ENCODE measurements around the gene CEMIP.
"Not testable (repeated sequence)": the region's sequence is repeated elsewhere in the genome, so short reads cannot be mapped to it uniquely, and the experiment has no call there.

CEMIP gene

GRCh38 chr15:80758130-80758745, 20.9 kb upstream of the CEMIP start:
- DNase-seq = no peak

GRCh38 chr15:80760960-80761359, 18.2 kb upstream of the CEMIP start:
- DNase-seq = no peak

- DNase-seq = no peak
These were observed 17.4 kb upstream of the CEMIP start for GRCh38 chr15:80761754-80762153.

- DNase-seq = not testable (repeated sequence)
These were observed 15.9 kb upstream of the CEMIP start for GRCh38 chr15:80763235-80763634.

GRCh38 chr15:80764535-80764934, 14.6 kb upstream of the CEMIP start:
- DNase-seq = no peak

GRCh38 chr15:80766275-80766674, 12.9 kb upstream of the CEMIP start:
- no peak for DNase-seq

- no peak for DNase-seq
These were observed 11.0 kb upstream of the CEMIP start for GRCh38 chr15:80768158-80768557.

GRCh38 chr15:80769153-80769828, 9.9 kb upstream of the CEMIP start:
- no peak for DNase-seq

- DNase-seq = no peak
These were observed 9.1 kb upstream of the CEMIP start for GRCh38 chr15:80769829-80770705.

GRCh38 chr15:80773122-80773551, 6.0 kb upstream of the CEMIP start:
- no peak for DNase-seq

GRCh38 chr15:80773792-80774352, 5.3 kb upstream of the CEMIP start:
- no peak for DNase-seq

GRCh38 chr15:80774486-80774885, 4.7 kb upstream of the CEMIP start:
- DNase-seq = no peak

- no peak for DNase-seq
These were observed 3.8 kb upstream of the CEMIP start for GRCh38 chr15:80775338-80775737.

- DNase-seq = peak; percentile 58
These were observed 2.6 kb upstream of the CEMIP start for GRCh38 chr15:80776420-80777045.

- no peak for DNase-seq
These were observed 2.0 kb upstream of the CEMIP start for GRCh38 chr15:80777137-80777536.

- DNase-seq = no peak
These were observed 1.1 kb upstream of the CEMIP start for GRCh38 chr15:80777826-80778620.

- no peak for DNase-seq
These were observed 578 bp upstream of the CEMIP start for GRCh38 chr15:80778621-80778963.

- DNase-seq = no peak
These were observed 667 bp downstream of the CEMIP start for GRCh38 chr15:80779658-80780415.

- no peak for DNase-seq
These were observed 1.4 kb downstream of the CEMIP start for GRCh38 chr15:80780416-80781221.

GRCh38 chr15:80783260-80783659, 4.1 kb downstream of the CEMIP start:
- no peak for DNase-seq

- DNase-seq = no peak
These were observed 6.2 kb downstream of the CEMIP start for GRCh38 chr15:80785335-80785734.

All from midbrain (tissue), 1 donor.